HEK293 (cell line): ENCODE results near the gene SIX4.
A peak's percentile ranks its signal among the peaks of the same experiment; 100 is the strongest.

Source experiments
- GFI1B ChIP-seq: fragments of 450-650 bp; formaldehyde crosslinking; IDR thresholded peaks from 2 replicates; pipeline ENCODE4 v1.5.1; 2016; ENCODE audit warnings: missing biosample characterization, missing genetic modification characterization
- MYNN ChIP-seq: fragments of 450-650 bp; formaldehyde crosslinking; IDR thresholded peaks from 2 replicates; pipeline ENCODE4 v1.5.1; 2016; ENCODE audit warnings: missing biosample characterization, missing genetic modification characterization, borderline replicate concordance
- OVOL3 ChIP-seq: fragments of 450-650 bp; formaldehyde crosslinking; IDR thresholded peaks from 2 replicates; pipeline ENCODE4 v1.5.1; 2016; ENCODE audit warnings: missing biosample characterization, missing genetic modification characterization
- SP2 ChIP-seq: fragments of 450-650 bp; formaldehyde crosslinking; IDR thresholded peaks from 2 replicates; pipeline ENCODE4 v1.5.1; 2016; ENCODE audit warnings: missing biosample characterization, missing genetic modification characterization
- TCF7L2 ChIP-seq: IDR thresholded peaks from 2 replicates; pipeline ENCODE4 v1.6.1; 2011; ENCODE audit warnings: low read depth, mild to moderate bottlenecking, inconsistent platforms, low read length, moderate library complexity, borderline replicate concordance
- WT1 ChIP-seq: fragments of 450-650 bp; formaldehyde crosslinking; IDR thresholded peaks from 2 replicates; pipeline ENCODE4 v1.5.1; 2016; ENCODE audit warnings: missing biosample characterization, missing genetic modification characterization
- ZBTB17 ChIP-seq: fragments of 450-650 bp; formaldehyde crosslinking; IDR thresholded peaks from 2 replicates; pipeline ENCODE4 v1.5.1; 2016; ENCODE audit warnings: missing biosample characterization, missing genetic modification characterization
- ZBTB48 ChIP-seq: fragments of 450-650 bp; formaldehyde crosslinking; IDR thresholded peaks from 2 replicates; pipeline ENCODE4 v1.5.1; 2016; ENCODE audit warnings: missing biosample characterization, missing genetic modification characterization
- ZBTB8A ChIP-seq: fragments of 450-650 bp; formaldehyde crosslinking; IDR thresholded peaks from 2 replicates; pipeline ENCODE4 v1.5.1; 2016; ENCODE audit warnings: missing biosample characterization, missing genetic modification characterization
- ZIC2 ChIP-seq: fragments of 450-650 bp; formaldehyde crosslinking; IDR thresholded peaks from 2 replicates; pipeline ENCODE4 v1.5.1; 2016; ENCODE audit warnings: missing biosample characterization, missing genetic modification characterization
- ZNF157 ChIP-seq: fragments of 450-650 bp; formaldehyde crosslinking; IDR thresholded peaks from 2 replicates; pipeline ENCODE4 v1.5.1; 2016; ENCODE audit warnings: missing biosample characterization, missing genetic modification characterization
- ZNF19 ChIP-seq: fragments of 450-650 bp; formaldehyde crosslinking; IDR thresholded peaks from 2 replicates; pipeline ENCODE4; 2016; ENCODE audit warnings: missing biosample characterization, missing genetic modification characterization, low read depth
- ZNF2 ChIP-seq: fragments of 450-650 bp; formaldehyde crosslinking; IDR thresholded peaks from 2 replicates; pipeline ENCODE4 v1.5.1; 2016; ENCODE audit warnings: missing biosample characterization, missing genetic modification characterization
- ZNF266 ChIP-seq: fragments of 450-650 bp; formaldehyde crosslinking; IDR thresholded peaks from 2 replicates; pipeline ENCODE4 v1.5.1; 2016; ENCODE audit warnings: missing biosample characterization, missing genetic modification characterization, low read depth
- ZNF404 ChIP-seq: fragments of 450-650 bp; formaldehyde crosslinking; IDR thresholded peaks from 2 replicates; pipeline ENCODE4 v1.5.1; 2017; ENCODE audit warnings: missing biosample characterization, missing genetic modification characterization
- ZNF423 ChIP-seq: fragments of 450-650 bp; formaldehyde crosslinking; IDR thresholded peaks from 2 replicates; pipeline ENCODE4 v1.5.1; 2016; ENCODE audit warnings: missing biosample characterization, missing genetic modification characterization
- ZNF433 ChIP-seq: fragments of 450-650 bp; formaldehyde crosslinking; IDR thresholded peaks from 2 replicates; pipeline ENCODE4 v1.5.1; 2016; ENCODE audit warnings: missing biosample characterization, missing genetic modification characterization, low read depth
- ZNF513 ChIP-seq: fragments of 450-650 bp; IDR thresholded peaks from 2 replicates; pipeline ENCODE4 v1.5.1; 2018; ENCODE audit warnings: missing biosample characterization, missing genetic modification characterization
- ZNF571 ChIP-seq: fragments of 450-650 bp; formaldehyde crosslinking; IDR thresholded peaks from 2 replicates; pipeline ENCODE4 v1.5.0; 2017; ENCODE audit warnings: missing biosample characterization, missing genetic modification characterization
- ZNF585B ChIP-seq: fragments of 450-650 bp; formaldehyde crosslinking; IDR thresholded peaks from 2 replicates; pipeline ENCODE4 v1.5.1; 2016; ENCODE audit warnings: missing biosample characterization, missing genetic modification characterization
- ZNF707 ChIP-seq: fragments of 450-650 bp; formaldehyde crosslinking; IDR thresholded peaks from 2 replicates; pipeline ENCODE4 v1.5.1; 2016; ENCODE audit warnings: missing biosample characterization, missing genetic modification characterization
- ZNF837 ChIP-seq: fragments of 450-650 bp; formaldehyde crosslinking; IDR thresholded peaks from 2 replicates; pipeline ENCODE4 v1.5.1; 2016; ENCODE audit warnings: missing biosample characterization, missing genetic modification characterization
- ZSCAN16 ChIP-seq: fragments of 450-650 bp; formaldehyde crosslinking; IDR thresholded peaks from 2 replicates; pipeline ENCODE4 v1.5.1; 2016; ENCODE audit warnings: missing biosample characterization, missing genetic modification characterization
- TF ChIP-seq, protein P1 (sequence below): fragments of 450-650 bp; formaldehyde crosslinking; optimal IDR thresholded peaks from 2 replicates; pipeline ENCODE3; 2016; ENCODE audit warnings: missing biosample characterization, mild to moderate bottlenecking, missing genetic modification characterization
- TF ChIP-seq, protein P2 (sequence below): fragments of 450-650 bp; formaldehyde crosslinking; IDR thresholded peaks from 2 replicates; pipeline ENCODE4 v1.5.1; 2016; ENCODE audit warnings: missing biosample characterization, missing genetic modification characterization
- TF ChIP-seq, protein P3 (sequence below): fragments of 450-650 bp; formaldehyde crosslinking; IDR thresholded peaks from 2 replicates; pipeline ENCODE4 v1.5.1; 2017; ENCODE audit warnings: missing biosample characterization, missing genetic modification characterization
- TF ChIP-seq, protein P4 (sequence below): fragments of 450-650 bp; formaldehyde crosslinking; IDR thresholded peaks from 2 replicates; pipeline ENCODE4 v1.5.1; 2016; ENCODE audit warnings: missing biosample characterization, missing genetic modification characterization

SIX4 gene

DNA sequence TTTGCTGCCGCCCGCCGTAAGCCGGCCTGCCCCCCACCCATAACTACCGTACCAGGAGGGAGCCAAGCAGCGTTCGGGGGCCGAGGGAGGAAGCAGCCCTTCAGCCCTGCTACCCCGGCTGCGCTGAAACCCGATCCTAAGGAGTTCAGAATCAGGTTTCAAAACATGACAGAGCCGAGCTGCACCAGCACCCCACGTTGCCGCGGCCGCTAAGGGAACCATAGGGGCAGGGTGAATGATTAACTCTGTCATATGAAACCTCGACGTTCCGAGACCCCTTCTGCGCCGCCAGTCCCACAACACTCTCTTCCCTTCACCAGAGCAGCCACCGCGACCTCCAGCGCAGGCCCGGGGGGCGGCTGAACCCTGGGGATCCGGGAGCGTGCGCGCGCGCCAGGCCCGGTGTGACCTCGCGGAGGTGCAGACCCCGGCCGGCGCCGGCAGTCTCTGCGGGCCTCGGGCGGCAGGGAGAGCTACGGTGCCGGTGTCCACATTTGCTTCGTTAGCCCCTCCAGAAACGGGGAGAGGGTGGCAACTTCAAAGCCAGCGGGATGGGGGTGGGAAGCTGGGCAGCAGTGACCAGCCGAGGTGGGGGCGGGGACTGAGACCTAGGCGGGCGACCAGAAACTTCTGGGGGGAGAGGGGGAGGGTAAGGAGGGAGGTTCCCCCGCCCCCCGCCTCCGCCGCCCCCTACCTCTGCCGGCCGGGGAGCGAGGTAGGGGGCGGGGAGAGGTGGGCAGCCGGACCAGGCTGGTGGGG is 1.6 kb downstream of the SIX4 start (continued):
- peak; percentile 90 for TF ChIP-seq ZIC2 (tag by site-specific recombination)
- no peak for TF ChIP-seq GFI1B (tag by site-specific recombination)
- TF ChIP-seq, protein P1, sequence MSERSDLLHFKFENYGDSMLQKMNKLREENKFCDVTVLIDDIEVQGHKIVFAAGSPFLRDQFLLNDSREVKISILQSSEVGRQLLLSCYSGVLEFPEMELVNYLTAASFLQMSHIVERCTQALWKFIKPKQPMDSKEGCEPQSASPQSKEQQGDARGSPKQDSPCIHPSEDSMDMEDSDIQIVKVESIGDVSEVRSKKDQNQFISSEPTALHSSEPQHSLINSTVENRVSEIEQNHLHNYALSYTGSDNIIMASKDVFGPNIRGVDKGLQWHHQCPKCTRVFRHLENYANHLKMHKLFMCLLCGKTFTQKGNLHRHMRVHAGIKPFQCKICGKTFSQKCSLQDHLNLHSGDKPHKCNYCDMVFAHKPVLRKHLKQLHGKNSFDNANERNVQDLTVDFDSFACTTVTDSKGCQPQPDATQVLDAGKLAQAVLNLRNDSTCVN: peak; percentile 65
- TF ChIP-seq WT1 (tag by site-specific recombination): peak; percentile 28; the same call in 1 of the 2 replicates
- TF ChIP-seq MYNN (tag by site-specific recombination): no peak
- no peak for TF ChIP-seq ZNF266
- TF ChIP-seq ZNF707 (tag by site-specific recombination): no peak
- TF ChIP-seq TCF7L2: peak; percentile 63; the same call in 1 of the 2 replicates
- no peak for TF ChIP-seq ZNF404 (tag by site-specific recombination)
- no peak for TF ChIP-seq ZSCAN16 (tag by site-specific recombination)
- no peak for TF ChIP-seq ZNF19 (tag by site-specific recombination)
- TF ChIP-seq ZNF585B (tag by site-specific recombination): no peak
- TF ChIP-seq ZBTB8A (tag by site-specific recombination): peak; percentile 28; the same call in 1 of the 2 replicates
- TF ChIP-seq ZNF571 (tag by site-specific recombination): no peak
- TF ChIP-seq, protein P2, sequence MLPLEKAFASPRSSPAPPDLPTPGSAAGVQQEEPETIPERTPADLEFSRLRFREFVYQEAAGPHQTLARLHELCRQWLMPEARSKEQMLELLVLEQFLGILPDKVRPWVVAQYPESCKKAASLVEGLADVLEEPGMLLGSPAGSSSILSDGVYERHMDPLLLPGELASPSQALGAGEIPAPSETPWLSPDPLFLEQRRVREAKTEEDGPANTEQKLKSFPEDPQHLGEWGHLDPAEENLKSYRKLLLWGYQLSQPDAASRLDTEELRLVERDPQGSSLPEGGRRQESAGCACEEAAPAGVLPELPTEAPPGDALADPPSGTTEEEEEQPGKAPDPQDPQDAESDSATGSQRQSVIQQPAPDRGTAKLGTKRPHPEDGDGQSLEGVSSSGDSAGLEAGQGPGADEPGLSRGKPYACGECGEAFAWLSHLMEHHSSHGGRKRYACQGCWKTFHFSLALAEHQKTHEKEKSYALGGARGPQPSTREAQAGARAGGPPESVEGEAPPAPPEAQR: no peak
- TF ChIP-seq ZNF423: peak; percentile 45; the same call in 1 of the 2 replicates
- peak; percentile 71 for TF ChIP-seq SP2 (tag by site-specific recombination)
- no peak for TF ChIP-seq ZNF157 (tag by site-specific recombination)
- TF ChIP-seq ZNF837 (tag by site-specific recombination): no peak
- no peak for TF ChIP-seq OVOL3 (tag by site-specific recombination)
- peak; percentile 78 for TF ChIP-seq ZBTB48
- TF ChIP-seq, protein P3, sequence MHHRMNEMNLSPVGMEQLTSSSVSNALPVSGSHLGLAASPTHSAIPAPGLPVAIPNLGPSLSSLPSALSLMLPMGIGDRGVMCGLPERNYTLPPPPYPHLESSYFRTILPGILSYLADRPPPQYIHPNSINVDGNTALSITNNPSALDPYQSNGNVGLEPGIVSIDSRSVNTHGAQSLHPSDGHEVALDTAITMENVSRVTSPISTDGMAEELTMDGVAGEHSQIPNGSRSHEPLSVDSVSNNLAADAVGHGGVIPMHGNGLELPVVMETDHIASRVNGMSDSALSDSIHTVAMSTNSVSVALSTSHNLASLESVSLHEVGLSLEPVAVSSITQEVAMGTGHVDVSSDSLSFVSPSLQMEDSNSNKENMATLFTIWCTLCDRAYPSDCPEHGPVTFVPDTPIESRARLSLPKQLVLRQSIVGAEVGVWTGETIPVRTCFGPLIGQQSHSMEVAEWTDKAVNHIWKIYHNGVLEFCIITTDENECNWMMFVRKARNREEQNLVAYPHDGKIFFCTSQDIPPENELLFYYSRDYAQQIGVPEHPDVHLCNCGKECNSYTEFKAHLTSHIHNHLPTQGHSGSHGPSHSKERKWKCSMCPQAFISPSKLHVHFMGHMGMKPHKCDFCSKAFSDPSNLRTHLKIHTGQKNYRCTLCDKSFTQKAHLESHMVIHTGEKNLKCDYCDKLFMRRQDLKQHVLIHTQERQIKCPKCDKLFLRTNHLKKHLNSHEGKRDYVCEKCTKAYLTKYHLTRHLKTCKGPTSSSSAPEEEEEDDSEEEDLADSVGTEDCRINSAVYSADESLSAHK (tag by site-specific recombination): peak; percentile 95
- no peak for TF ChIP-seq ZNF513 (tag by site-specific recombination)
- TF ChIP-seq ZBTB17 (tag by site-specific recombination): no peak
- peak; percentile 53; the same call in 1 of the 2 replicates for TF ChIP-seq ZNF2 (tag by site-specific recombination)
- TF ChIP-seq ZNF433 (tag by site-specific recombination): no peak
- TF ChIP-seq, protein P4, sequence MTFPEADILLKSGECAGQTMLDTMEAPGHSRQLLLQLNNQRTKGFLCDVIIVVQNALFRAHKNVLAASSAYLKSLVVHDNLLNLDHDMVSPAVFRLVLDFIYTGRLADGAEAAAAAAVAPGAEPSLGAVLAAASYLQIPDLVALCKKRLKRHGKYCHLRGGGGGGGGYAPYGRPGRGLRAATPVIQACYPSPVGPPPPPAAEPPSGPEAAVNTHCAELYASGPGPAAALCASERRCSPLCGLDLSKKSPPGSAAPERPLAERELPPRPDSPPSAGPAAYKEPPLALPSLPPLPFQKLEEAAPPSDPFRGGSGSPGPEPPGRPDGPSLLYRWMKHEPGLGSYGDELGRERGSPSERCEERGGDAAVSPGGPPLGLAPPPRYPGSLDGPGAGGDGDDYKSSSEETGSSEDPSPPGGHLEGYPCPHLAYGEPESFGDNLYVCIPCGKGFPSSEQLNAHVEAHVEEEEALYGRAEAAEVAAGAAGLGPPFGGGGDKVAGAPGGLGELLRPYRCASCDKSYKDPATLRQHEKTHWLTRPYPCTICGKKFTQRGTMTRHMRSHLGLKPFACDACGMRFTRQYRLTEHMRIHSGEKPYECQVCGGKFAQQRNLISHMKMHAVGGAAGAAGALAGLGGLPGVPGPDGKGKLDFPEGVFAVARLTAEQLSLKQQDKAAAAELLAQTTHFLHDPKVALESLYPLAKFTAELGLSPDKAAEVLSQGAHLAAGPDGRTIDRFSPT (tag by site-specific recombination): no peak
